Endothelial cell of umbilical vein (primary cell): ENCODE measurements around the gene PELI2. TPM values are rescaled to one million over a fixed set of nuclear protein-coding genes. Genes with fewer than 3 reads are reported as not detected.

ENCODE experiments used
- BruUV-seq: library from RNA; stranded (reverse); fragments of 400-500 nt; replicated peaks from 2 replicates; lab custom pipeline; 2021; lab: Mats Ljungman, UMichigan
- CTCF ChIA-PET: fragments of 300-600, 350-600 bp; sonication (Branson Sonifier 250); formaldehyde crosslinking; loops from one replicate; lab custom pipeline; 2021; ENCODE audit warnings: antibody characterized with exemption, inconsistent platforms; lab: Charles Lee
- POLR2A ChIA-PET: fragments of 300-600, 350-600 bp; sonication (Branson Sonifier 250); formaldehyde crosslinking; loops from one replicate; lab custom pipeline; 2021; ENCODE audit warnings: antibody characterized with exemption, inconsistent platforms; lab: Charles Lee
- DNase-seq: peaks from one replicate; pipeline ENCODE4 v3.0.0-alpha.2; 2011; ENCODE audit warnings: low read depth, low spot score
- FAIRE-seq: peaks from 2 replicates; lab custom pipeline; 2011; peaks lifted over from hg19 to GRCh38; lab: Jason Lieb, UNC
- H2AFZ ChIP-seq: 2 replicates; pipeline ENCODE4 v1.6.0; 2012; ENCODE audit warnings: low read depth, low read length, control low read depth, inconsistent platforms
- H3K27ac ChIP-seq: 2 replicates; pipeline ENCODE4 v1.5.1; 2011; ENCODE audit warnings: low read depth, mild to moderate bottlenecking, control low read depth, low read length, moderate library complexity; ENCODE audit not compliant: insufficient read depth
- H3K27me3 ChIP-seq, 2 experiments: 2 replicates each; pipeline versions ENCODE4 v1.6.0 to v1.6.1; 2011; ENCODE audit warnings: low read length in 2 of 2, mixed read lengths in 1 of 2; ENCODE audit not compliant: control insufficient read depth in 2 of 2, insufficient read depth in 2 of 2
- H3K36me3 ChIP-seq, 2 experiments: 2 replicates in 1 of 2; 3 replicates in 1 of 2; pipeline ENCODE4 v1.5.1; 2011; ENCODE audit warnings: low read length in 2 of 2, mild to moderate bottlenecking in 1 of 2, moderate library complexity in 1 of 2; ENCODE audit not compliant: control insufficient read depth in 2 of 2, insufficient read depth in 2 of 2; ENCODE audit errors: extremely low read depth in 1 of 2
- H3K4me1 ChIP-seq: 3 replicates; pipeline ENCODE4 v1.5.1; 2011; ENCODE audit warnings: mild to moderate bottlenecking, low read length; ENCODE audit not compliant: control insufficient read depth, insufficient read depth; ENCODE audit errors: extremely low read depth
- H3K4me2 ChIP-seq: 2 replicates; pipeline ENCODE4 v1.6.1; 2011; ENCODE audit warnings: low read length, control low read depth, mixed read lengths; ENCODE audit not compliant: insufficient read depth
- H3K4me3 ChIP-seq, 3 experiments: fragments of 200-600 bp in 1 of 3; sonication (generic), shearing (Covaris generic) in 1 of 3; replicated peaks in 1 of 3; 2 replicates each; pipeline ENCODE4 v1.5.1; 2011 to 2016; ENCODE audit warnings: control low read depth in 3 of 3, low read length in 3 of 3, mild to moderate bottlenecking in 2 of 3, inconsistent platforms in 1 of 3, low read depth in 1 of 3, moderate library complexity in 1 of 3; ENCODE audit not compliant: insufficient read depth in 1 of 3
- H3K79me2 ChIP-seq: 2 replicates; pipeline ENCODE4 v1.6.0; 2012; ENCODE audit warnings: low read length, inconsistent platforms; ENCODE audit not compliant: control insufficient read depth, insufficient read depth
- H3K9ac ChIP-seq: replicated peaks from 2 replicates; pipeline ENCODE3; 2011; ENCODE audit warnings: low read length, control low read depth; ENCODE audit not compliant: insufficient read depth; ENCODE audit errors: extremely low read depth
- H3K9me1 ChIP-seq: replicated peaks from 3 replicates; pipeline ENCODE4 v1.6.0; 2011; ENCODE audit warnings: mild to moderate bottlenecking, low read length; ENCODE audit not compliant: control insufficient read depth, insufficient read depth; ENCODE audit errors: extremely low read depth
- H3K9me3 ChIP-seq: replicated peaks from 2 replicates; pipeline ENCODE4 v1.5.1; 2012; ENCODE audit warnings: low read length, inconsistent platforms; ENCODE audit not compliant: control insufficient read depth, insufficient read depth
- H4K20me1 ChIP-seq: replicated peaks from 2 replicates; pipeline ENCODE3; 2011; ENCODE audit warnings: mild to moderate bottlenecking, low read length; ENCODE audit not compliant: control insufficient read depth, insufficient read depth; ENCODE audit errors: extremely low read depth
- EZH2 ChIP-seq: IDR thresholded peaks from 2 replicates; pipeline ENCODE4 v1.6.1; 2012; ENCODE audit warnings: borderline replicate concordance, low read depth, mild to moderate bottlenecking, moderate library complexity, low read length, inconsistent platforms; ENCODE audit not compliant: severe bottlenecking
- FOS ChIP-seq: IDR thresholded peaks from 2 replicates; pipeline ENCODE4 v1.6.1; 2011; ENCODE audit warnings: mild to moderate bottlenecking, low read length, moderate library complexity, borderline replicate concordance; ENCODE audit not compliant: insufficient read depth
- GATA2 ChIP-seq: IDR thresholded peaks from 2 replicates; pipeline ENCODE4 v1.7.0; 2011; ENCODE audit warnings: low read depth, mild to moderate bottlenecking, moderate library complexity, mixed read lengths, low read length; ENCODE audit not compliant: insufficient read length, insufficient read depth
- JUN ChIP-seq: IDR thresholded peaks from 2 replicates; pipeline ENCODE4 v1.6.1; 2011; ENCODE audit warnings: borderline replicate concordance, low read depth; ENCODE audit not compliant: insufficient read length, insufficient read depth
- MAX ChIP-seq: IDR thresholded peaks from 2 replicates; pipeline ENCODE4 v1.6.1; 2011; ENCODE audit not compliant: insufficient read depth, insufficient read length
- MYC ChIP-seq: IDR thresholded peaks from one replicate; pipeline ENCODE4 v1.6.1; 2011; ENCODE audit warnings: mild to moderate bottlenecking, low read depth, low read length
- POLR2A ChIP-seq: IDR thresholded peaks from 2 replicates; pipeline ENCODE4 v1.6.1; 2012; ENCODE audit warnings: low read depth, mild to moderate bottlenecking, control low read depth, low read length
- POLR2AphosphoS5 ChIP-seq: IDR thresholded peaks from 2 replicates; pipeline ENCODE4 v1.6.1; 2012; ENCODE audit warnings: low read depth, mild to moderate bottlenecking, control low read depth, low read length, moderate library complexity; ENCODE audit not compliant: insufficient read depth
- dilution Hi-C: fragments of 300-500 bp; cut with MboI; formaldehyde crosslinking; loops from one replicate; pipeline ENCODE4 v1.15.0; 2019; ENCODE audit warnings: low sequenced_read_pairs; ENCODE audit not compliant: extremely low pct_ligation_motif_present
- intact Hi-C: fragments of 100-400 bp; cut with micrococcal nuclease; formaldehyde crosslinking; loops from one replicate; pipeline ENCODE4 v1.10.0; 2022
- polyA plus RNA-seq, 4 experiments: library from polyadenylated mRNA; depleted of rRNA in 3 of 4; stranded (reverse) in 3 of 4; unstranded in 1 of 4; fragments of >200 nt; gene quantifications; 2 replicates each; pipeline versions ENCODE4 v1.2.1 to v1.2.3, GENCODE V29; 2011 to 2012; ENCODE audit warnings: missing spikeins in 1 of 4
- total RNA-seq: library from RNA; stranded (reverse); gene quantifications from 2 replicates; pipeline ENCODE4 v1.2.3, GENCODE V29; 2021
- TF ChIP-seq, protein P1 (sequence below), 2 donors: IDR thresholded peaks; 1 replicate in 1 of 2; 2 replicates in 1 of 2; pipeline ENCODE4 v1.5.1; 2011; ENCODE audit warnings: low read length in 2 of 2, mild to moderate bottlenecking in 2 of 2, moderate library complexity in 2 of 2, control low read depth in 1 of 2, inconsistent platforms in 1 of 2, low read depth in 1 of 2; ENCODE audit not compliant: insufficient read depth in 1 of 2; ENCODE audit errors: extremely low read depth in 1 of 2

PELI2 gene
- total and polyA plus RNA-seq, 2 donors (not counting 3 experiments of a cell fraction or from before 2014, with no cell fraction given), result 11.5 to 13.0 TPM

DNA sequence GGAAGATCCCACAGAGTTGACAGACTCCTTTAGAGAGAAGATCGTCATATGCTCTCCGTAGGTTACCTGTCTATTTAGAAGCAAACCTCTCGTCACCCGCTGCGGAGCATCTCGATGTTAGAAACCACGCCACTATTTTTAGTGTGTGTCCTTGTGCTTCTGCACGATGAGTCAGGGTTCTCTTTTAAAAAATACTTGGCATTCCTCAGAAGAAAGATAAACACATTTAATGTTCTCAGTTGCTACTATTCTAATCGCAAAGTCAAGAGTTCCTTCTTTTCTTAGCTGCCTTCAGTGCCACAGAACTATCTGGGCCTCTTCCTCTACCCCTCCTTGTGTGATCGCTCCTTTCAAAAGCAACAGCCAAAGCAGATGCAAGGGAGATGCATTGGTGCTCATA, 192.4 kb downstream of the PELI2 start:
- H3K9me1 ChIP-seq, result no peaks in the 10 kb centered on the region
- CTCF ChIA-PET, result interaction anchor here (1.4 kb wide), 1 partner anchor 118 kb away, joined by 3 read pairs; no protein-coding TSS in a partner anchor
- dilution Hi-C loops (no loop called here), intact Hi-C loops (no loop called here)
- H3K4me3 ChIP-seq, result no peak overlapping the region
- no TSS peak for BruUV-seq
- H3K4me1 ChIP-seq, result peaks cover 7% of the 10 kb centered on the region
- H3K9ac ChIP-seq, result no peak overlapping the region
- FAIRE-seq (no peak), DNase-seq (peak; percentile 27)
- no peaks in the 10 kb centered on the region for H3K79me2 ChIP-seq
- no peaks in the 10 kb centered on the region for H3K27me3 ChIP-seq
- no peaks in the 10 kb centered on the region for H3K36me3 ChIP-seq
- no peak overlapping the region for H3K27ac ChIP-seq
- no peaks in the 10 kb centered on the region for H3K9me3 ChIP-seq
- POLR2A ChIA-PET, result no interaction called here
- no peaks in the 10 kb centered on the region for H4K20me1 ChIP-seq
- H2AFZ ChIP-seq, result no peak overlapping the region
- TF ChIP-seq MYC (no peak), FOS (no peak), JUN (no peak), MAX (no peak), GATA2 (no peak), POLR2A (no peak), POLR2AphosphoS5 (no peak), EZH2 (no peak)
- TF ChIP-seq, protein P1, sequence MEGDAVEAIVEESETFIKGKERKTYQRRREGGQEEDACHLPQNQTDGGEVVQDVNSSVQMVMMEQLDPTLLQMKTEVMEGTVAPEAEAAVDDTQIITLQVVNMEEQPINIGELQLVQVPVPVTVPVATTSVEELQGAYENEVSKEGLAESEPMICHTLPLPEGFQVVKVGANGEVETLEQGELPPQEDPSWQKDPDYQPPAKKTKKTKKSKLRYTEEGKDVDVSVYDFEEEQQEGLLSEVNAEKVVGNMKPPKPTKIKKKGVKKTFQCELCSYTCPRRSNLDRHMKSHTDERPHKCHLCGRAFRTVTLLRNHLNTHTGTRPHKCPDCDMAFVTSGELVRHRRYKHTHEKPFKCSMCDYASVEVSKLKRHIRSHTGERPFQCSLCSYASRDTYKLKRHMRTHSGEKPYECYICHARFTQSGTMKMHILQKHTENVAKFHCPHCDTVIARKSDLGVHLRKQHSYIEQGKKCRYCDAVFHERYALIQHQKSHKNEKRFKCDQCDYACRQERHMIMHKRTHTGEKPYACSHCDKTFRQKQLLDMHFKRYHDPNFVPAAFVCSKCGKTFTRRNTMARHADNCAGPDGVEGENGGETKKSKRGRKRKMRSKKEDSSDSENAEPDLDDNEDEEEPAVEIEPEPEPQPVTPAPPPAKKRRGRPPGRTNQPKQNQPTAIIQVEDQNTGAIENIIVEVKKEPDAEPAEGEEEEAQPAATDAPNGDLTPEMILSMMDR (IDR thresholded peaks at IDR 0.05; ENCODE audit: extremely low read depth in 1 of 2, insufficient read depth in 1 of 2, low read depth in 1 of 2, low read length in 2 of 2), result no peak
- peak overlapping the region; percentile 33 for H3K4me2 ChIP-seq
